Measurements from ENCODE around the gene CAMK1D. TPM values are rescaled to one million over a fixed set of nuclear protein-coding genes. Genes with fewer than 3 reads are reported as not detected.

CAMK1D gene
- total and polyA plus RNA-seq, 2 of the 8 experiments (the other 6 are each of a cell fraction or from before 2014, with no cell fraction given): 3.5 to 10.6 TPM

GRCh38 chr10:12785415-12785831 lies 436.1 kb downstream of the CAMK1D start:
- Histone ChIP-seq H3K79me1 (ENCODE audit: low read depth, low read length) (no peaks in the 10 kb centered on the region), H3K36me3 (ENCODE audit: control insufficient read depth in 2 of 4, insufficient read depth in 4 of 4, low read length in 3 of 4) (no peaks in the 10 kb centered on the region), H2BK120ac (replicated peaks; ENCODE audit: low read depth, low read length) (no peak overlapping the region), H2BK5ac (ENCODE audit: low read depth, low read length) (no peak overlapping the region), H3K23ac (ENCODE audit: insufficient read length) (no peak overlapping the region), H3K23me2 (ENCODE audit: low read depth, low read length) (no peaks in the 10 kb centered on the region), H2BK15ac (ENCODE audit: low read length) (no peak overlapping the region), H3K4ac (replicated peaks; ENCODE audit: insufficient read length, low read depth, low read length) (no peak overlapping the region), H2AFZ (ENCODE audit: low read length) (no peak overlapping the region), H3K56ac (replicated peaks; ENCODE audit: insufficient read length, low read depth, low read length) (no peak overlapping the region), H3K4me3 (ENCODE audit: extremely low read depth in 1 of 4, insufficient read depth in 2 of 4, low read depth in 3 of 4, low read length in 4 of 4) (no peak overlapping the region), H4K20me1 (replicated peaks in 1 of 2; ENCODE audit: control insufficient read depth in 1 of 2, insufficient read depth in 2 of 2, low read length in 2 of 2) (no peaks in the 10 kb centered on the region), H4K91ac (replicated peaks; ENCODE audit: insufficient read length, low read length) (no peak overlapping the region), H3K18ac (ENCODE audit: extremely low read depth, low read length) (no peak overlapping the region), H3K9me3 (ENCODE audit: insufficient read depth in 2 of 2, low read depth in 1 of 2, low read length in 1 of 2) (no peaks in the 10 kb centered on the region), H2BK12ac (ENCODE audit: low read depth, low read length) (no peak overlapping the region; the same call in 1 of the 2 replicates), H3K27me3 (replicated peaks in 1 of 4; ENCODE audit: control insufficient read depth in 3 of 4, extremely low read depth in 1 of 4, insufficient read depth in 3 of 4, low read length in 3 of 4) (no peaks in the 10 kb centered on the region), H4K8ac (ENCODE audit: extremely low read depth, insufficient read depth, low read length) (no peak overlapping the region; the same call in 1 of the 2 replicates), H3K14ac (ENCODE audit: insufficient read length) (no peak overlapping the region), H3K4me1 (replicated peaks in 1 of 4; ENCODE audit: control insufficient read depth in 3 of 4, insufficient read depth in 4 of 4, low read length in 3 of 4) (no peaks in the 10 kb centered on the region; a peak in 1 of 7 replicates), H3K27ac (ENCODE audit: low read depth, low read length) (no peak overlapping the region), H4K5ac (ENCODE audit: insufficient read length, low read depth, low read length) (no peak overlapping the region), H3K4me2 (ENCODE audit: insufficient read depth in 1 of 2, low read depth in 2 of 2, low read length in 2 of 2) (no peak overlapping the region), H3K9ac (replicated peaks in 1 of 4; ENCODE audit: extremely low read depth in 1 of 4, low read depth in 3 of 4, low read length in 3 of 4) (no peak overlapping the region), H2BK20ac (ENCODE audit: low read length) (no peak overlapping the region), H3K79me2 (ENCODE audit: control insufficient read depth in 1 of 2, insufficient read depth in 2 of 2, low read length in 2 of 2) (no peaks in the 10 kb centered on the region), H2AK5ac (ENCODE audit: low read depth, low read length) (no peak overlapping the region)
- WGBS, 2 experiments (ENCODE audit: extremely low coverage in 1 of 2, insufficient coverage in 1 of 2, insufficient read length in 1 of 2, insufficient replicate concordance in 2 of 2, low coverage in 1 of 2, low lambda C conversion rate in 2 of 2, missing lambda C conversion rate in 1 of 2): 87% methylated on average over 12 of the region's 12 CpGs; no CpG with 5 or more reads in 1 of the 2 experiments
- no peak for FAIRE-seq
- POLR2A ChIA-PET (ENCODE audit: partially characterized antibody): no interaction called here
- DNase-seq (ENCODE audit: low read depth in 1 of 2, low spot score in 2 of 2): no peak
- CTCF ChIA-PET (ENCODE audit: partially characterized antibody): interaction anchor here (0.6 to 3.0 kb wide), 9 partner anchors 11 to 163 kb away, joined by 3 to 9 read pairs (median 4); no protein-coding TSS in a partner anchor
- TF ChIP-seq SUZ12 (IDR thresholded peaks at IDR 0.05; ENCODE audit: low read length) (no peak), RXRA (IDR thresholded peaks at IDR 0.05; ENCODE audit: insufficient read depth, low read depth, low read length) (no peak), GABPA (IDR thresholded peaks at IDR 0.05; ENCODE audit: borderline replicate concordance, insufficient read depth, low read length) (no peak), NRF1 (IDR thresholded peaks at IDR 0.05; ENCODE audit: low read depth, low read length) (no peak), FOSL1 (IDR thresholded peaks at IDR 0.05; ENCODE audit: insufficient read depth, low read depth, low read length) (no peak), SRF (IDR thresholded peaks at IDR 0.05; ENCODE audit: low read depth, low read length) (no peak), SAP30 (IDR thresholded peaks at IDR 0.05; ENCODE audit: insufficient read depth, insufficient replicate concordance, low read length) (no peak), SIX5 (IDR thresholded peaks at IDR 0.05; ENCODE audit: low read depth, low read length) (no peak), CREB1 (IDR thresholded peaks at IDR 0.05) (no peak), RNF2 (IDR thresholded peaks at IDR 0.05; ENCODE audit: borderline replicate concordance, low read depth, low read length, missing control alignments, poor library complexity, severe bottlenecking) (no peak), EP300 (IDR thresholded peaks at IDR 0.05; ENCODE audit: borderline replicate concordance in 1 of 2, low read depth in 2 of 2, low read length in 2 of 2) (no peak), SP4 (IDR thresholded peaks at IDR 0.05; ENCODE audit: low read length) (no peak), TAF7 (optimal IDR thresholded peaks at IDR 0.05; ENCODE audit: borderline replicate concordance, low read depth, low read length) (no peak)

Measured in H1 (cell line).